Activated CD8-positive, alpha-beta memory T cell treated with anti-CD3 and anti-CD28 coated beads for 48 hours (primary cell): ENCODE results near the gene FOXN3.

Experiments used
- DNase-seq, 3 experiments: peaks; one replicate each; pipeline ENCODE4 v3.0.0-alpha.2; 2020; ENCODE audit warnings: low read depth in 2 of 3, low spot score in 2 of 3

Gene FOXN3

GRCh38 chr14:89237921-89238529 lies 179.0 kb downstream of the FOXN3 start:
- DNase-seq: no peak

GRCh38 chr14:89236851-89237250 lies 180.2 kb downstream of the FOXN3 start:
- no peak for DNase-seq

GRCh38 chr14:89233184-89233583 lies 183.8 kb downstream of the FOXN3 start:
- DNase-seq: no peak

- DNase-seq: no peak
Measured at GRCh38 chr14:89232265-89233070, 184.6 kb downstream of the FOXN3 start.

GRCh38 chr14:89231426-89232113 lies 185.5 kb downstream of the FOXN3 start:
- no peak for DNase-seq

DNA sequence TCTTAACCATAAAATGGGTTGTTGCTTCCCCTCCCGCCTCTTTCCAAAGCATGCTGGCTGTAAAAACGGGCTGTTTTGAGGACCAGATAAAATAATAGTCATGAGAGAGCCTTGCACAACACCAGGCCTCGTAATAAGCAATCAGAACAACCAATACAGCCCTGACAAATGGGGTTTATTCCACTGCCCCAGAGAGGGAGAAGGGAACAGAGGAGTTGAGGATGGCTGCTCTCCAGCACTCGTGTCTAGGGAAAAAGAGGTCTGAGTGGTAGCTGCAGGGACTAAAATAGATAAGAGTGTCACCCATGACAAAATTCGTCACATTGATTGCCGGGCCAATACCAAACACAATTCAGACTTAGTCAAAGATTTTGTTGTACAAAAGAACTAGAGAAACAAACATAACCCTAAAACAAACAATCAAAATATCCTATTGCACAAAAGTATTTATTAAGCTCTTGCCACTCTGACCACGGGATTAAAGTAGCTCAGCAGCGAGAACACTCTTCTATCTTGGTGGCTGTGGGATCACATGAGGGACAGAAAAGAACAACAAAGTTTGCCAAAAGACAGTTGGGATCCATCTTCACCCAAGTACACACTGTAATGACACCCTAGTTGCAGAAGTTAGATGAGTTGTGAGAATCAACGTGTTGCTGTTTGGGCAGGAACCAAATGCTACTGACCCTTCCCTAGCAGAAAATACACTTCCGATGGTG lies 188.0 kb downstream of the FOXN3 start:
- DNase-seq: no peak

DNA sequence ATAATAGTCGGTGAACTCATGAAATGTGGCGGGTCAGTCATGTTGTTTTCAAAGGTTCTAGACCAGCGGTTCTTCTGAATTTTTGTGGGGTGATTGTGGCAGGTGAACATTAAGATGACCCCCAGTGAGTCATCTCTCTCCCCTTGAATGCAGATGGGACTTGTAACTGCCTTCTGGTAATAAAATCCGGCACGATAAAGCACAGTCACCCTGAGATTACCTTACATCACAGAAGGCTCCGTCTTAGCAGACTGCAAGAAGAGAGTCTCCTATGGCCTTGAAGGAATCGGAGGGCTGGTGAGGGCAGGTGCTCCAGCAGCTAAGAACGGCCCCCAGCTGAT lies 189.6 kb downstream of the FOXN3 start:
- no peak for DNase-seq

DNA sequence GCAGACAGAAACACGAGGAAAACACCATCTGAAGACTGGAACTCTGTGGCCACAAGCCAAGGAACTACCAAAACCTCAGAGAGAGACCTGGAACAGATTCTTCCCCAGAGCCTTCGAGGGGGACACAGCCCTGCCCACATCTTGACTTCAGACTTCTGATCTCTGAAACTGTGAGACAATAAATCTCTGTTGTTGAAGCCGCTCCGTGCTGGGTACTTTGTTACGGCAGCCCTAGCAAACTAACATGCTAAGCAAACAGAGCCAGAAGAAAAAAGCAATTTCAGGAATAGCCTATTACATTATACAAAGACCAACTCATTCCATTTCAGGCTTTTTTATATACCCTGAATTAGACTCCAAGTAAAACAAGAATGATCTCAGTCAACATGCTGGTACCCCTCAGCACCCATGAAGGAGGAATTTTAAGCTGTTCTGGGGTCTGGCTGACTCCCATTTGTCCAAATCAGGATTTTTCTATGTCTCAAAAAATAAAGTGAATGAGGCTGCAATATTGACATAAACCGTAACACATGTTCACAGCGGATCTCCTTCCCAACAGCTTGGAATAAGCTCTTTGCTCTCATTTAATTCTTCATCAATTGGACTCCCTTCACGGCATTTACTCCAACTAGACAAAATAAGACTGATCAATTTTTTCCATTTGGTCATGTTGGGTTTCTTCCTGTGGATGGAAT lies 190.1 kb downstream of the FOXN3 start:
- DNase-seq: no peak

DNA sequence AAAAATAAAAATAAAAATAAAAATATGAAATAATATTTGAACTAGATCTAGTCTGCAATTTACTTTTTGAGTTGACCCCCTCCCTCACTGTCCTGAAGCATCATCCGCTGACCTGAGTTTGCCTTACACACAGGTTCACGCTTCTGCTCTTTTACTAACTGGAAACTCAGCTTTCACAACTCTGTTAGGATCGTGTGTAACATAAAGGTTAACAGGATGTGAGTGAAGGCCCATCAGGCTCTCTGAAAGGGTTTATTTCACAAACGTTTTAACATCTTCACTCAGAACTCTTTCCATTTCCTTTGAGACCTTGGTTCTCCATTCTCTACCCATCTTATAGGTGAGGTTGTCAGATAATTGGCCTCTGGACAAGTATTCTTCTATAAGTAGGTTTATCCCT lies 191.4 kb downstream of the FOXN3 start:
- no peak for DNase-seq

DNA sequence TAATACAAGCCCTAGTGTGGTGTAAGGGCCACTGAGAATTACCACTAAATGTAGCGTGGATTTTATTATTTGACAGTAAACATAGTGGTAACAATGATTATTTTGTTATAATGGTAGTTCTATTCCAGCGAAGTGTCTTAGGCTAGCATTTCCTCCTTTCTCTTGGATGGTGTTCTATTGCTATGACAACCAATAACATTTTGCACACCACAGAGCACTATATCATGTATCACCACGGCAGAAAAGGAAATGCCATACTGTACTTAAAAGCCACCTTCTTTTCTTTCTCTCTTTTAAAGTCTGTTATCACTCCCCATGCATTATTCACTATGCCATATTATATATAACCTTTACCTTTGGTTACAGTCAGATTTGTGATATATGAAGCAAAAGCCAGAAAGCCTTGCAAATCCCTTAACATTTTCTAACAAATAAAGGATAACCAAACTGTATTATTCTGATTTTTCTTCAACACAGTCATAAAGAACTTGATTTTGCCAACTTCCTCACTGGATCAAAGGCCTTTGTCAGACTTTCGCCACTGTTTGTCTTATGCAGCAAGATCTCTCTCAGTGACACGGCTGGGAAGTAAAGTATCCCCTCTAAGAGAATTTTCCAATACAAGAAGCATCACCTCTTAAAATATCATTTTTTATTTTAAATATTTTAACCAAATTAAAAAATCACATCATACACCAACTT lies 195.8 kb downstream of the FOXN3 start:
- DNase-seq: no peak

DNA sequence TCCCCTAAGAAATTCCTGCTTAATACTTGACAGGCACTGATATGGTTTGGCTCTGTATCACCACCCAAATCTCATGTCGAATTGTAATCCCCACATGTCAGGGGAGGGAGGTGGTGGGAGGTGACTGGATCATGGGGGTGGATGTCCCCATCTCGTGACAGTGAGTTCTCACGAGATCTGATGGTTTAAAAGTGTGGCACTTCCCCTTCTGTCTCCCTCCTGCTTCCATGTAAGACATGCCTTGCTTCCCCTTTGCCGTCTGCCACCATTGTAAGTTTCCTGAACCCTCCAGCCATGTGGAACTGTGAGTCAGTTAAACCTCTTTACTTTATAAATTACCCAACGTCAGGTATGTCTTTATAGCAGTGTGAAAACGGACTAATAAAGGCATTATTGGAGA lies 198.0 kb downstream of the FOXN3 start:
- DNase-seq: no peak

GRCh38 chr14:89217891-89218290 lies 199.1 kb downstream of the FOXN3 start:
- no peak for DNase-seq

GRCh38 chr14:89215531-89215930 lies 201.5 kb downstream of the FOXN3 start:
- no peak for DNase-seq

- DNase-seq: no peak
Measured at GRCh38 chr14:89215114-89215513, 201.9 kb downstream of the FOXN3 start.

DNA sequence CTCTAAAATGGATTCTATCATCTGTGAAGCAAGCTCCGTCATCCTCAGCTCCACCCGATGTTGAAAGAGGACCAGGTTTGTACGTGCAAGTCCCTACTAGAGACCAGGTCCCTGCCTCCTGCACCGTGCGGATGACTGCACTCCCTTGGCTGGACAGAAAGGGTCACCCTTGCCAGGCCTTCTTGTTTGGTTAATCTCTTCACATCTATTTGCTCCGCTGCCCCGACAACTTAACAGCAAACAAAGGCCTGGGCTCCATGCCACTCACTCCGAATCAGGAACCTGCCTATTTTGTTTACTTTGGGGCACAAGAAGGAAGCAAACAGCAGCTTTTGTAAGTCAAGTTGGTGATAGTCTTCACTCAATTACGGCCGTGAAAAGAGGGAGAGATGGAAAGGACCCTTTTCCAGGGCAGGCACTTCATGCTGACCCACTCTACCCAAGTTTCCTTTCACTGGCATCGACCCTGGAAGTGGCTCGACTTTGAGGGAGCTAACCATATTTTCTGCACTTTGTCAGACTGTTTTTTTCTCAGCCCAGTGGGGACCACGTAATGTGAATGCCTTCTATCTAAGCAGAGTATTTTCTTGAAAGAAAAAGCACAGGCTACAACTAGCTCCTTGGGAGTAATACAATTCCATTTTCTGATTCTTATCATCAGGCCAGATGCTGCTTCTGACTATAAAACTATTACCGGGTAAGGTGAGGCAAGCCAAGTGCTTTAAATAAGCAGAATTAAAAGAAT lies 202.6 kb downstream of the FOXN3 start:
- DNase-seq: no peak

DNA sequence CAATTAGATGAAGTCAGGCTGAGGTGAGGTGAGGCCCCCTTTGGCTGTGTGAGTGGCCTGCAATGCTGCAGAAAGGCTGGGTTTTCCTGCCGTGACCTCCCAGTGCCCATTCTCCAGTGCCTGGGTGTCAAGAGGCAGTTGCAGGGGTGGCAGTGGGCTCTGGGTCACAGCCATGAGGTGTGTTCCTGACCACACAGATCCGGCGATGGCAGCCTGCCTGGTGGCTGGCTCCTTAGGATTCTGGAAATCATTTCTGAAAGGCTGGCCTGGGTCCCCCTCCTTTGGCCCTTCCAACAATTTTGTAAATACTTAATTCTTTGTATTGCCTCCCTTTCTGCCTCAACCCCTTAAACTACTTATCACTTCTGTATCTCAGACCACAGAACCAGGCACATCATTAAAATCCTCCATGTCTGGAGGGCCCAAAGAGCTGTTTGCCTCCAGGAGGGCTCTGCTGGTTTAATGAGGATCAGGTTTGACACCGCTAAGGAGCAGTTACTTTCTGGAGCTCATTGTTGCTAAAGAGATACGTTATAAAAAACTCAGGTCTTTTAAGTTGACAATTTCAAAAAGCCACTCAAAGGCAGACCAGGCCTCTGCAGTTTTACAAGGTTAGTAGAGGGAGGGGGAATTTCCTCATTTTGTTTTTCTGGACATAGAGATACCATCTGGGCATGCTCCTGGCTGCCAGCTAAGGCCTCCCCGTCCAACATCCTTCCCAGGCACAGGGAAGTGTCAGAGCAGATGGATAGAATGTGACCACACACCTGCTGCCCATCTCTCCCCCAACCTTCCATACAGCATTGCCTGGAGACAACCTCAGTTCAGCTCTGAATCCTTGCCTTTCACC lies 204.4 kb downstream of the FOXN3 start:
- no peak for DNase-seq

DNA sequence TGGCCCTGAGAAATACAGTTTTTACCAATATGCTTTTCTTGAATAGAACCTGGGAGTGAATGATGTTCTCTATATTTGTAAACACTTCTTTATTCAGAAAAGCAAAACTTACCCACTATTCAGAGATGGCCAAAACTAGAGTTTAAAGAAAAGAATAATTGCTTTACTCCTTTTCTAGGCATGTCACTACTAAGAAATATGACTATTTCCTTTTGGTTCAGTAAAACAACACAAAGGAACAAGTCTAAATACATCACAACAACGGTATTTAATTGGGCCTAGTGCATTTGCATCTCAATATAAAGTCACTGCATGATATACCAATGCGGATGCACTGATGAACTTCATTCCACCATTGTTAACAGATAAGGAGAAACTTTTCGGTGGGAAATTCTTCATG lies 207.5 kb downstream of the FOXN3 start:
- no peak for DNase-seq

GRCh38 chr14:89207925-89208328 lies 209.1 kb downstream of the FOXN3 start:
- no peak for DNase-seq
